IMR-90 (cell line): ENCODE data around the gene PCDHA5. TPM values are rescaled to one million over a fixed set of nuclear protein-coding genes. Genes with fewer than 3 reads are reported as not detected.

Experiments
- ATAC-seq: fragments of 200-7000 bp; cut with Tn5 transposase; 2 replicates; pipeline ENCODE4 v1.9.1; 2020; ENCODE audit warnings: low read depth, mild to moderate bottlenecking, moderate library complexity
- BruUV-seq: library from RNA; stranded (reverse); fragments of 400-500 nt; replicated peaks from 2 replicates; lab custom pipeline; 2021; lab: Mats Ljungman, UMichigan
- CTCF ChIA-PET: fragments of 300-600 bp; formaldehyde crosslinking; extraction: SDS; loops from one replicate; lab custom pipeline; 2021; ENCODE audit warnings: antibody characterized with exemption; lab: Yijun Ruan, JAX
- POLR2A ChIA-PET: fragments of 300-600 bp; sonication (Branson Sonifier 250); formaldehyde crosslinking; loops from one replicate; lab custom pipeline; 2022; ENCODE audit warnings: antibody characterized with exemption; ENCODE audit not compliant: unreplicated experiment; lab: Charles Lee
- DNase-seq: peaks from one replicate; pipeline ENCODE4 v3.0.0; 2013
- H2AFZ ChIP-seq: replicated peaks from 2 replicates; pipeline ENCODE3; 2013; ENCODE audit warnings: low read length, mild to moderate bottlenecking; ENCODE audit not compliant: poor library complexity
- H2AK5ac ChIP-seq: 2 replicates; pipeline ENCODE4 v1.6.1; 2013; ENCODE audit warnings: low read depth, low read length, inconsistent platforms
- H2AK9ac ChIP-seq: replicated peaks from 2 replicates; pipeline ENCODE3; 2013; ENCODE audit warnings: mild to moderate bottlenecking, low read depth, low read length, moderate library complexity; ENCODE audit not compliant: poor library complexity
- H2BK120ac ChIP-seq: 2 replicates; pipeline ENCODE4 v1.6.1; 2013; ENCODE audit warnings: low read depth, low read length, inconsistent platforms
- H2BK15ac ChIP-seq: 3 replicates; pipeline ENCODE4 v1.6.1; 2013; ENCODE audit warnings: low read depth, low read length, inconsistent platforms
- H2BK20ac ChIP-seq: 2 replicates; pipeline ENCODE4 v1.6.1; 2013; ENCODE audit warnings: low read depth, mild to moderate bottlenecking, inconsistent platforms, low read length, moderate library complexity
- H2BK5ac ChIP-seq: 2 replicates; pipeline ENCODE4 v1.6.1; 2013; ENCODE audit warnings: mild to moderate bottlenecking, low read depth, low read length, inconsistent platforms; ENCODE audit not compliant: poor library complexity, severe bottlenecking
- H3K14ac ChIP-seq: replicated peaks from 2 replicates; pipeline ENCODE4 v1.6.1; 2013; ENCODE audit warnings: low read depth, low read length, inconsistent platforms
- H3K18ac ChIP-seq: 2 replicates; pipeline ENCODE4 v1.6.1; 2013; ENCODE audit warnings: low read depth, low read length, control low read depth
- H3K23ac ChIP-seq: 2 replicates; pipeline ENCODE4 v1.6.1; 2013; ENCODE audit warnings: low read depth, low read length, inconsistent platforms
- H3K27ac ChIP-seq: 2 replicates; pipeline ENCODE4 v1.5.1; 2013; ENCODE audit warnings: mild to moderate bottlenecking, control low read depth, low read length; ENCODE audit not compliant: insufficient read depth
- H3K27me3 ChIP-seq: 2 replicates; pipeline ENCODE4 v1.6.1; 2013; ENCODE audit warnings: low read length; ENCODE audit not compliant: control insufficient read depth, insufficient read depth
- H3K36me3 ChIP-seq: 2 replicates; pipeline ENCODE4 v1.6.1; 2013; ENCODE audit warnings: low read length, mixed read lengths; ENCODE audit not compliant: control insufficient read depth, insufficient read depth
- H3K4ac ChIP-seq: 2 replicates; pipeline ENCODE4 v1.6.1; 2013; ENCODE audit warnings: low read depth, low read length, inconsistent platforms
- H3K4me1 ChIP-seq: 2 replicates; pipeline ENCODE4 v1.6.1; 2013; ENCODE audit warnings: low read length, mixed read lengths; ENCODE audit not compliant: control insufficient read depth, insufficient read depth
- H3K4me2 ChIP-seq: 2 replicates; pipeline ENCODE4 v1.6.1; 2013; ENCODE audit warnings: low read depth, mild to moderate bottlenecking, control low read depth, low read length, moderate library complexity
- H3K4me3 ChIP-seq: 2 replicates; pipeline ENCODE4 v1.5.1; 2013; ENCODE audit warnings: low read depth, mild to moderate bottlenecking, control low read depth, low read length, moderate library complexity; ENCODE audit not compliant: insufficient read depth
- H3K56ac ChIP-seq: 2 replicates; pipeline ENCODE4 v1.6.1; 2013; ENCODE audit warnings: low read length, inconsistent platforms; ENCODE audit not compliant: insufficient read depth; ENCODE audit errors: extremely low read depth
- H3K79me1 ChIP-seq, 2 experiments: 2 replicates each; pipeline ENCODE4 v1.6.1; 2013; ENCODE audit warnings: low read length in 2 of 2, inconsistent platforms in 1 of 2, low read depth in 1 of 2
- H3K9ac ChIP-seq: 2 replicates; pipeline ENCODE4 v1.6.1; 2013; ENCODE audit warnings: low read depth, low read length, control low read depth
- H3K9me1 ChIP-seq: 2 replicates; pipeline ENCODE4 v1.6.1; 2013; ENCODE audit warnings: low read length, inconsistent platforms; ENCODE audit not compliant: insufficient read depth
- H3K9me3 ChIP-seq: 2 replicates; pipeline ENCODE4 v1.6.1; 2013; ENCODE audit warnings: low read length; ENCODE audit not compliant: control insufficient read depth, insufficient read depth
- H4K20me1 ChIP-seq: 2 replicates; pipeline ENCODE4 v1.6.1; 2013; ENCODE audit warnings: low read length, inconsistent platforms; ENCODE audit not compliant: insufficient read depth
- H4K5ac ChIP-seq: 2 replicates; pipeline ENCODE4 v1.6.1; 2013; ENCODE audit warnings: mild to moderate bottlenecking, low read depth, low read length, control low read depth
- H4K8ac ChIP-seq, 2 experiments: 2 replicates each; pipeline ENCODE4 v1.6.1; 2013; ENCODE audit warnings: low read depth in 2 of 2, low read length in 2 of 2, control low read depth in 1 of 2, inconsistent platforms in 1 of 2
- H4K91ac ChIP-seq: 2 replicates; pipeline ENCODE4 v1.6.1; 2013; ENCODE audit warnings: low read depth, low read length, inconsistent platforms; ENCODE audit not compliant: insufficient read depth
- WGBS, 2 experiments: methylation state at CpG; one replicate each; pipeline versions ENCODE4 v1.1.5 to v1.1.7; 2013; ENCODE audit warnings: missing lambda C conversion rate in 2 of 2; ENCODE audit not compliant: insufficient read length in 1 of 2; ENCODE audit errors: extremely low coverage in 2 of 2; 5-methylcytosine and 5-hydroxymethylcytosine counted together
- dilution Hi-C: fragments of 300-500 bp; cut with HindIII; formaldehyde crosslinking; loops from one replicate; pipeline ENCODE4 v1.14.3; 2018; ENCODE audit warnings: low sequenced_read_pairs; ENCODE audit not compliant: unreplicated experiment
- in situ Hi-C: fragments of 300-500 bp; cut with MboI; formaldehyde crosslinking; loops from 3 replicates; pipeline ENCODE4 v1.14.3; 2019; ENCODE audit warnings: low sequenced_read_pairs, inconsistent platforms, mixed read lengths
- intact Hi-C: fragments of 100-400 bp; cut with micrococcal nuclease; formaldehyde crosslinking; loops from 2 replicates; pipeline ENCODE4 v1.10.0; 2022
- polyA plus RNA-seq, 3 experiments: library from polyadenylated mRNA; depleted of rRNA; stranded (reverse); fragments of >200 nt; gene quantifications; 2 replicates each; pipeline ENCODE4 v1.2.3, GENCODE V29; 2012; ENCODE audit warnings: low replicate concordance in 1 of 3
- total RNA-seq: library from RNA; depleted of rRNA; stranded (reverse); fragments of >200 nt; gene quantifications from 2 replicates; pipeline ENCODE4 v1.2.3, GENCODE V29; 2012
- TF ChIP-seq, protein P1 (sequence below): conservative IDR thresholded peaks from 2 replicates; pipeline ENCODE4 v1.5.1; 2012; ENCODE audit warnings: mild to moderate bottlenecking, low read depth, low read length, improper control_type of control experiment

Gene PCDHA5
- total and polyA plus RNA-seq, 2 of the 4 experiments (the other 2 are of a cell fraction) = not detected

DNA sequence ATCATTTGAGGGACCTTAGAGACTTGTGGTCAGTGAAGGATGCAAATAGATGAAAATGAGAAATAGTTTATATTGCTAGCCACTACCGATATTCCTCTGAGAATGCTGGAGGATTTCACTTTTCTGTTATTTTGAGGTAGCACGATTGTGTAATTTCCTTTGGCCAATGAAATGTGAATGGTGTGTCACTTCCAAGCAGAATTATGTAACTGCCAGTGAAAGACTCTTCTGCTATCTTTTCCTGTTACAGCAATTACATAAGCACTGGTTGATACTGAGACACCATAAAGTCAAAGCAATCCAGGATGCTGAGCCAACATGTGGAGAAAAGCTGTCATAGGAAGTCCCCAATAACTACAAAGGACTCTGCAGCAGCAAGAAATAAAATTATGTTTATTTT is 30.3 kb upstream of the PCDHA5 start:
- ATAC-seq (no peak), DNase-seq (no peak)
- no peak overlapping the region for H3K4ac ChIP-seq
- no peak overlapping the region for H3K9ac ChIP-seq
- TF ChIP-seq, protein P1, sequence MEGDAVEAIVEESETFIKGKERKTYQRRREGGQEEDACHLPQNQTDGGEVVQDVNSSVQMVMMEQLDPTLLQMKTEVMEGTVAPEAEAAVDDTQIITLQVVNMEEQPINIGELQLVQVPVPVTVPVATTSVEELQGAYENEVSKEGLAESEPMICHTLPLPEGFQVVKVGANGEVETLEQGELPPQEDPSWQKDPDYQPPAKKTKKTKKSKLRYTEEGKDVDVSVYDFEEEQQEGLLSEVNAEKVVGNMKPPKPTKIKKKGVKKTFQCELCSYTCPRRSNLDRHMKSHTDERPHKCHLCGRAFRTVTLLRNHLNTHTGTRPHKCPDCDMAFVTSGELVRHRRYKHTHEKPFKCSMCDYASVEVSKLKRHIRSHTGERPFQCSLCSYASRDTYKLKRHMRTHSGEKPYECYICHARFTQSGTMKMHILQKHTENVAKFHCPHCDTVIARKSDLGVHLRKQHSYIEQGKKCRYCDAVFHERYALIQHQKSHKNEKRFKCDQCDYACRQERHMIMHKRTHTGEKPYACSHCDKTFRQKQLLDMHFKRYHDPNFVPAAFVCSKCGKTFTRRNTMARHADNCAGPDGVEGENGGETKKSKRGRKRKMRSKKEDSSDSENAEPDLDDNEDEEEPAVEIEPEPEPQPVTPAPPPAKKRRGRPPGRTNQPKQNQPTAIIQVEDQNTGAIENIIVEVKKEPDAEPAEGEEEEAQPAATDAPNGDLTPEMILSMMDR = no peak
- CTCF ChIA-PET = no interaction called here
- H4K8ac ChIP-seq = no peak overlapping the region
- no peak overlapping the region for H2AFZ ChIP-seq
- intact Hi-C loops = no loop called here
- no peaks in the 10 kb centered on the region for H3K4me1 ChIP-seq
- no peak overlapping the region for H2AK9ac ChIP-seq
- H2BK5ac ChIP-seq = no peak overlapping the region
- no peaks in the 10 kb centered on the region for H3K79me1 ChIP-seq
- H2BK120ac ChIP-seq = no peak overlapping the region
- no peak overlapping the region for H4K5ac ChIP-seq
- no peak overlapping the region for H3K18ac ChIP-seq
- no peak overlapping the region for H4K91ac ChIP-seq
- BruUV-seq = no TSS peak
- POLR2A ChIA-PET = no interaction called here
- H3K36me3 ChIP-seq = no peaks in the 10 kb centered on the region
- no peaks in the 10 kb centered on the region for H3K27me3 ChIP-seq
- dilution Hi-C loops = no loop called here
- H3K23ac ChIP-seq = no peak overlapping the region
- no peak overlapping the region for H3K27ac ChIP-seq
- H3K14ac ChIP-seq = no peak overlapping the region
- no peak overlapping the region for H2BK20ac ChIP-seq
- H3K4me2 ChIP-seq = no peak overlapping the region
- WGBS, 2 experiments = no CpG with 5 or more reads among the region's 2 CpGs
- H3K9me1 ChIP-seq = no peaks in the 10 kb centered on the region
- H3K4me3 ChIP-seq = no peak overlapping the region
- in situ Hi-C loops = no loop called here
- H2AK5ac ChIP-seq = no peak overlapping the region
- H3K56ac ChIP-seq = no peak overlapping the region
- H2BK15ac ChIP-seq = no peak overlapping the region
- peaks cover 27% of the 10 kb centered on the region for H3K9me3 ChIP-seq
- H4K20me1 ChIP-seq = no peaks in the 10 kb centered on the region
